SU-DHL-6 (cell line): ENCODE measurements around the gene NSUN4.

ENCODE experiments used
- H2AFZ ChIP-seq: fragments of 200-600 bp; sonication (generic); 2 replicates; pipeline ENCODE4 v1.6.1; 2014; ENCODE audit warnings: low read depth, mild to moderate bottlenecking, moderate library complexity, mixed read lengths, antibody characterized with exemption, low read length; ENCODE audit not compliant: severe bottlenecking
- H3F3A ChIP-seq: fragments of 200-600 bp; shearing (Covaris generic); 2 replicates; pipeline ENCODE4 v1.6.0; 2016; ENCODE audit warnings: antibody characterized with exemption, mild to moderate bottlenecking; ENCODE audit not compliant: insufficient read depth
- H3K27ac ChIP-seq: fragments of 200-600 bp; sonication (generic); 2 replicates; pipeline ENCODE4 v1.5.1; 2016; ENCODE audit warnings: low read depth, mild to moderate bottlenecking, low read length, moderate library complexity, mixed read lengths
- H3K27me3 ChIP-seq: fragments of 200-600 bp; sonication (generic), shearing (Covaris generic); 2 replicates; pipeline ENCODE4 v1.6.0; 2014; ENCODE audit warnings: mild to moderate bottlenecking, low read length
- H3K36me3 ChIP-seq: fragments of 200-600 bp; sonication (generic); 2 replicates; pipeline ENCODE4 v1.6.1; 2014; ENCODE audit warnings: mild to moderate bottlenecking, low read length, mixed read lengths
- H3K4me2 ChIP-seq: fragments of 300-600, 200-600 bp; shearing (Covaris generic), sonication (generic); 2 replicates; pipeline ENCODE4 v1.6.0; 2014; ENCODE audit warnings: low read length, low read depth, mild to moderate bottlenecking; ENCODE audit not compliant: poor library complexity, severe bottlenecking
- H3K4me3 ChIP-seq: fragments of 200-600 bp; sonication (generic); 2 replicates; pipeline ENCODE4 v1.5.1; 2014; ENCODE audit warnings: antibody characterized with exemption, low read length, mild to moderate bottlenecking, mixed read lengths; ENCODE audit not compliant: insufficient read depth, poor library complexity, severe bottlenecking
- H3K79me2 ChIP-seq: fragments of 200-600 bp; sonication (generic); 2 replicates; pipeline ENCODE4 v1.6.1; 2014; ENCODE audit warnings: mild to moderate bottlenecking, low read length, moderate library complexity; ENCODE audit not compliant: insufficient read depth
- H3K9ac ChIP-seq: fragments of 200-600 bp; sonication (generic); 2 replicates; pipeline ENCODE4 v1.7.0; 2014; ENCODE audit warnings: mild to moderate bottlenecking, low read length
- H3K9me2 ChIP-seq: fragments of 200-600 bp; sonication (generic); replicated peaks from 2 replicates; pipeline ENCODE4 v1.6.1; 2014; ENCODE audit warnings: low read length; ENCODE audit not compliant: insufficient read depth
- H3K9me3 ChIP-seq: fragments of 200-600 bp; sonication (generic); 2 replicates; pipeline ENCODE4 v1.6.1; 2014; ENCODE audit warnings: low read length, mixed read lengths; ENCODE audit not compliant: insufficient read depth
- H4K20me1 ChIP-seq: fragments of 200-600 bp; sonication (generic); 2 replicates; pipeline ENCODE4 v1.6.1; 2014; ENCODE audit warnings: low read depth, mild to moderate bottlenecking, antibody characterized with exemption, low read length, moderate library complexity, mixed read lengths
- CTCF ChIP-seq: fragments of 200-600 bp; sonication (generic); IDR thresholded peaks from one replicate; pipeline ENCODE4 v1.5.1; 2017; ENCODE audit warnings: antibody characterized with exemption, mild to moderate bottlenecking, low read length, moderate library complexity; ENCODE audit not compliant: insufficient read depth, poor library complexity, severe bottlenecking
- EZH2phosphoT487 ChIP-seq: fragments of 200-600 bp; sonication (generic), shearing (Covaris generic); conservative IDR thresholded peaks from 2 replicates; pipeline ENCODE4 v1.6.1; 2018; ENCODE audit warnings: mild to moderate bottlenecking, antibody characterized with exemption, low read length, moderate library complexity, mixed read lengths

The NSUN4 gene

DNA sequence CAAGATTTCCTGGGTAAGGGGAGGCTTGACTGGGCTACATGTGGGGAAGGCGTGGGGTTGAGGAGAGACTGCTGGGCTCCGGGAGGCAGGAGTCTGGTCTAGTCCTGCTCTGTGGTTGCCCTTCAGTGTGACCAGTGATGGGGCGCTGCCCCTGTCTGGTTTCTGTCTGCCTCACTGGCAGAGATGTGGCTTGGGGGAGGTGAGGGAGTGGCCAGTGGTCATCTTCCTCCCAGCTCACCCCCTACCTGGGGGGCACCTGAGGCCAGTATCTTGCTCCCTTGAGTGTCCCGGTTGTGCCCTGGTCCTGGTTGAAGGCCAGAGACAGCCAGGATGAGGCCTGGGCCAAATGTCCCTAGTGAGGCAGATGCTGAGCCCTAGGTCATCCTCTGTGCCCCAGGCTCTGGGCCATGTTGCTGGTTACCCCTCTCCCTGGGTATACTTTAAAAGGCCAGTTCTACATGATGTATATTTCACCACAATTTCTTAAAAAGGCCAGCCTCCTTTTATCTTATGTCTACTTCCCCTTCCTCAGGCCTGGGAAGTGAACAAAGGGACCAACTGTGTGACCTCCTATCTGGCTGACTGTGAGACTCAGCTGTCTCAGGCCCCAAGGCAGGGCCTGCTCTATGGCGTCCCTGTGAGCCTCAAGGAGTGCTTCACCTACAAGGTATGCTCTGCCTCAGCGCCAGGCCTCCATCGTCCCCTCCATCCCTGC is 64.0 kb downstream of the NSUN4 start:
- H3K27me3 ChIP-seq = no peaks in the 10 kb centered on the region
- TF ChIP-seq CTCF = no peak
- TF ChIP-seq EZH2phosphoT487 = no peak
- H3K9me2 ChIP-seq = no peaks in the 10 kb centered on the region
- H2AFZ ChIP-seq = no peak overlapping the region
- no peak overlapping the region for H3K27ac ChIP-seq
- H3K9me3 ChIP-seq = no peaks in the 10 kb centered on the region
- no peaks in the 10 kb centered on the region for H3K36me3 ChIP-seq
- no peak overlapping the region for H3K9ac ChIP-seq
- H3K79me2 ChIP-seq = no peaks in the 10 kb centered on the region
- no peaks in the 10 kb centered on the region for H3F3A ChIP-seq
- no peaks in the 10 kb centered on the region for H4K20me1 ChIP-seq
- H3K4me2 ChIP-seq = no peak overlapping the region
- H3K4me3 ChIP-seq = no peak overlapping the region

GRCh38 chr1:46405197-46405555 is 64.6 kb downstream of the NSUN4 start:
- Histone ChIP-seq H3K27me3 (no peaks in the 10 kb centered on the region), H3K79me2 (no peaks in the 10 kb centered on the region), H3K9ac (no peak overlapping the region), H3K9me3 (no peaks in the 10 kb centered on the region), H3K27ac (no peak overlapping the region), H3K4me2 (no peak overlapping the region), H3K36me3 (no peaks in the 10 kb centered on the region), H3K9me2 (no peaks in the 10 kb centered on the region), H4K20me1 (no peaks in the 10 kb centered on the region), H3K4me3 (no peak overlapping the region), H2AFZ (no peak overlapping the region), H3F3A (no peaks in the 10 kb centered on the region)
- no peak for TF ChIP-seq EZH2phosphoT487
- TF ChIP-seq CTCF = no peak

- no peak overlapping the region for H3K4me2 ChIP-seq
- H3K27me3 ChIP-seq = no peaks in the 10 kb centered on the region
- no peaks in the 10 kb centered on the region for H3F3A ChIP-seq
- H3K79me2 ChIP-seq = no peaks in the 10 kb centered on the region
- no peaks in the 10 kb centered on the region for H4K20me1 ChIP-seq
- no peaks in the 10 kb centered on the region for H3K9me2 ChIP-seq
- no peak overlapping the region for H3K27ac ChIP-seq
- TF ChIP-seq CTCF = no peak
- no peak for TF ChIP-seq EZH2phosphoT487
- H3K4me3 ChIP-seq = no peak overlapping the region
- H3K9me3 ChIP-seq = no peaks in the 10 kb centered on the region
- H3K9ac ChIP-seq = no peak overlapping the region
- no peak overlapping the region for H2AFZ ChIP-seq
- no peaks in the 10 kb centered on the region for H3K36me3 ChIP-seq
These were observed 65.1 kb downstream of the NSUN4 start for GRCh38 chr1:46405724-46406123.
